ENCODE measurements around the gene PPP6R1. TPM values are rescaled to one million over a fixed set of nuclear protein-coding genes. Genes with fewer than 3 reads are reported as not detected.

The PPP6R1 gene
- total and polyA plus RNA-seq, 2 donors = 36.0 to 48.5 TPM

DNA sequence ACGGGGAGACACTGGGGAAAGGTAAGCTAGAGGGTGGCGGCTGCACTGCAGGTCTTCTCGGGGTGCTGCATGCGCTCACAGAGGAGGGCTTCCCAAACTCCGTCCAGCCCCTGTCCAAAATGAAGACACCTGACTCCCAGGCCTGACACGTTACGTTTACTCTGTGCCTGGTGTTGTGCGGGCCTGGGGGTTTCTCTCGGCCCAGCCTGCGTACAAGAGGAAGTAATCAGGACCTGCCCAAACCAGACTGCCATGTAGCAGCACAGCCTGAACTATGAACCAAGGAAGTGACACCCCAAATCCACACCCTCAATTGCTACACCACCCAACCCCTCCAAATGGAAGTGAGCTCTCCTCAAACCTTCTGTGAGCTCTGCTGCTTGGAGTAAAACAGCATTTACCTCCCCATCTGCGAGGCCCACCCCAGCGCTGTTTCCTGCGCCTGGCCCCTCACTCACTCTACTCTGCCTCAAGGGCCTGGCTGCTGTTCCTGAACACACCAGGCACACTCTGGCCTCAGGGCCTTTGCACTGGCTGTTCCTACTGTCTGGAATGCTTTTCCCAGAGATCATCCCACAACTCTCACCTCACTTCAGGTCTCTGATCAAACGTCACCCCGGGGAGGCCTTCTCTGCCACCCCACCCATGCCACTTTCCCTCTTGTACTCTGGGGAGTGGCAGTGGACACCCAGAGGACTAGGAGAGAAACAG, 18.1 kb upstream of the PPP6R1 start:
- WGBS = 93% methylated on average over 15 of the region's 15 CpGs
- DNase-seq (ENCODE audit: low read depth in 6 of 9, low spot score in 9 of 9) = no peak
- H3K9me3 ChIP-seq (ENCODE audit: control insufficient read depth in 2 of 2, insufficient read depth in 1 of 2, low read length in 1 of 2) = no peaks in the 10 kb centered on the region
- H3K36me3 ChIP-seq (ENCODE audit: control insufficient read depth in 2 of 2, insufficient read depth in 2 of 2, low read length in 1 of 2) = peaks cover 16 to 36% of the 10 kb centered on the region in 2 donors
- H3K4me1 ChIP-seq (ENCODE audit: control insufficient read depth in 2 of 2, insufficient read depth in 2 of 2, low read length in 2 of 2) = peaks cover 7 to 16% of the 10 kb centered on the region in 2 donors
- H3K27ac ChIP-seq (ENCODE audit: low read depth in 1 of 2, low read length in 1 of 2) = peak overlapping the region; percentile 38 to 43
- H3K27me3 ChIP-seq (ENCODE audit: control insufficient read depth in 2 of 2, insufficient read depth in 1 of 2, low read length in 1 of 2) = no peaks in the 10 kb centered on the region
- H3K4me3 ChIP-seq (ENCODE audit: low read length in 2 of 2) = no peak overlapping the region

DNA sequence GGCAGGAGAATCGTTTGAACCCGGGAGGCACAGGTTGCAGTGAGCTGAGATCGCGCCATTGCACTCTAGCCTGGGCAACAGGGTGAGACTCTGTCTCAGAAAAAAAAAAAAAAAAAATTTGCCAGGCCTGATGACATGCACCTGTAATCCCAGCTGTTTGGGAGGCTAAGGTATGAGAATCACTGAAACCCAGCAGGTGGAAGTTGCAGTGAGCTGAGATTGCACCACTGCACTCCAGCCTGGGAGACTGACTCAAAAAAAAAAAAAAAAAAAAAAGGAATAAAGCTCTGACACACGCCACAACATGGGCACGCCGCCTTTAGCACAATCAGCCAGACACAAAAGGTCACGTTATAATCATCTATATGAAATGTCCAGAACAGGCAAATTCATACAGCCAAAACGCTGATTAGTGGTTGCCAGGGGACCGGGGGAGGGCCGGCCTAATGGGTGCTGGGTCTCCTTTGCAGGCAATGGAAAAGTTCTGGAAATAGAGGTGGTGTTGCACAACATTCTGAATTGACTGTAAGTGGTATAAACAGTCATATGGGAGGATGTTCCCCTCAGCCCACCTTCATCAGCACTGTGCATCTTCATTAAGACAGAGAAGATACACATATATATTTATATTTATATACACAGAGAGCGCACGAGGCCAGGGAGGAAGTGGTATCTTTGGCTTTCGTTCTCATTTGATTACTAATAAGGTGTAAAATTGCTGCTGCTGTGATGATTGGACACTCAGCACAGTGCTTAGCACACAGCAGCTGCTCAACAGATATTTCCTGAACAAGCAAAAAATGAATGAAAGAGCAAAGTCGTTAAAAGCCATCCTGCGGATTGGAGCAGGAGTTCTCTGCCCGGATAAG, 17.3 kb upstream of the PPP6R1 start:
- no peak for DNase-seq (ENCODE audit: low read depth in 6 of 9, low spot score in 9 of 9)
- Histone ChIP-seq H3K27me3 (ENCODE audit: control insufficient read depth in 2 of 2, insufficient read depth in 1 of 2, low read length in 1 of 2) (no peaks in the 10 kb centered on the region), H3K27ac (ENCODE audit: low read depth in 1 of 2, low read length in 1 of 2) (peak overlapping the region in 1 of 2 donors; percentile 43), H3K9me3 (ENCODE audit: control insufficient read depth in 2 of 2, insufficient read depth in 1 of 2, low read length in 1 of 2) (no peaks in the 10 kb centered on the region), H3K4me1 (ENCODE audit: control insufficient read depth in 2 of 2, insufficient read depth in 2 of 2, low read length in 2 of 2) (peaks cover 7 to 16% of the 10 kb centered on the region in 2 donors), H3K36me3 (ENCODE audit: control insufficient read depth in 2 of 2, insufficient read depth in 2 of 2, low read length in 1 of 2) (peaks cover 16 to 36% of the 10 kb centered on the region in 2 donors), H3K4me3 (ENCODE audit: low read length in 2 of 2) (no peak overlapping the region)
- 91% methylated on average over 17 of the region's 17 CpGs for WGBS

DNA sequence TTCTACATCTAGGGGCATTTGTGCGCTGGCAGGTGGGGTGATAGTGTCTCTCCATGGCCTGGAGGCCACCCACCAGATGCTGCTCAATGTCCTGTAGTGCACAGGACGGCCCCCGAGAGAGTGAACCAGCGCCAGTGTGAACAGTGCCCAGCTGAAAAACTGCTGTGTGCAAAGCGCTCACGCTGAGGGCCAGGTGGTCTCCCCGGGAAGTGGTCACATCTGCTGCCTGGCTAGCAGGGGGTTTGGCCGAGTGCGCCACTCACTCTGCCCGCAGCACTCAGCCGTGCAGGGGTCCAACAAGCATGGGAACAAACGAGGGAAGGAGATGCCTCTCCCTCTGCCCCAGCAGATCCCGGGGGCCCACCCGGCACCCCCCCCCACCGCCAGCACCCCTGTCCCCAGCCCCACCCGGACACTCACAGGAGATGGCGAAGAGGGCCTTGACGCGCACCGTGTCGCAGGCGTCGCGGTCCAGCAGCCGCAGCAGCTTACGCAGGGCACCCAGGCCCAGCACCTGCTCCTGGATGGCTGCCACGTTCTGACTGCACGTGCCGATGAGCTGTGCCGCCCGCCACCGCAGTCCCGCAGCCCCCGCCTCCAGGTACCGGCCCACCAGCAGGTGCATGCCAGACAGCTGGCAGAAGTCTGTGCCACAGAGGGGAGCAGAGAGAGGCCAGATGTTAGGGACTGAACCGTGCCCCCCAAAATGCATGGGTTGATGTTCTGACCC, 15.3 kb upstream of the PPP6R1 start:
- H3K4me3 ChIP-seq (ENCODE audit: low read length in 2 of 2) = no peak overlapping the region
- H3K36me3 ChIP-seq (ENCODE audit: control insufficient read depth in 2 of 2, insufficient read depth in 2 of 2, low read length in 1 of 2) = peaks cover 16 to 36% of the 10 kb centered on the region in 2 donors
- H3K9me3 ChIP-seq (ENCODE audit: control insufficient read depth in 2 of 2, insufficient read depth in 1 of 2, low read length in 1 of 2) = no peaks in the 10 kb centered on the region
- no peak overlapping the region for H3K27ac ChIP-seq (ENCODE audit: low read depth in 1 of 2, low read length in 1 of 2)
- 98% methylated on average over 36 of the region's 36 CpGs for WGBS
- no peak for DNase-seq (ENCODE audit: low read depth in 6 of 9, low spot score in 9 of 9)
- H3K27me3 ChIP-seq (ENCODE audit: control insufficient read depth in 2 of 2, insufficient read depth in 1 of 2, low read length in 1 of 2) = no peaks in the 10 kb centered on the region
- H3K4me1 ChIP-seq (ENCODE audit: control insufficient read depth in 2 of 2, insufficient read depth in 2 of 2, low read length in 2 of 2) = peaks cover 3 to 4% of the 10 kb centered on the region in 2 donors

DNA sequence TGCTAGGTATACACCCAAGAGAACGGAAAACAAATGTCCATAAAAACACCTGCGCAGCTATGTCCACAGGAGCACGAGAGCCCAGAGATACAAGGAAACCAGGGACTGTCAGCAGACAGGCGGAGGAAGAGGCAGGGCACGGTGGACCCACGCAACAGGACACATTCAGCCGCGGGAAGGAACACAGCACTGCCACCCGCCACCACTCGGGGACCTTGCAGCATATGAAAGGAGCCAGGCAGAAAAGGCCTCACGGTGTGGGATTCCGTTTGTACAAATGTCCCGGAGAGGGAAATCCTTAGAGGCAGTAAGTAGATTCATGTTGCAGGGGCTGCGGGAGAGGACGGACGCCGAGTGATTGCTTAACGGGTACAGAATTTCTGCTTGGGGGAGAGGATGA, 13.3 kb upstream of the PPP6R1 start:
- Histone ChIP-seq H3K27ac (ENCODE audit: low read depth in 1 of 2, low read length in 1 of 2) (no peak overlapping the region), H3K9me3 (ENCODE audit: control insufficient read depth in 2 of 2, insufficient read depth in 1 of 2, low read length in 1 of 2) (no peaks in the 10 kb centered on the region), H3K27me3 (ENCODE audit: control insufficient read depth in 2 of 2, insufficient read depth in 1 of 2, low read length in 1 of 2) (no peaks in the 10 kb centered on the region), H3K4me3 (ENCODE audit: low read length in 2 of 2) (no peak overlapping the region), H3K4me1 (ENCODE audit: control insufficient read depth in 2 of 2, insufficient read depth in 2 of 2, low read length in 2 of 2) (no peaks in the 10 kb centered on the region), H3K36me3 (ENCODE audit: control insufficient read depth in 2 of 2, insufficient read depth in 2 of 2, low read length in 1 of 2) (peaks cover 10 to 31% of the 10 kb centered on the region in 2 donors)
- DNase-seq (ENCODE audit: low read depth in 6 of 9, low spot score in 9 of 9) = no peak
- 98% methylated on average over 18 of the region's 18 CpGs for WGBS

DNA sequence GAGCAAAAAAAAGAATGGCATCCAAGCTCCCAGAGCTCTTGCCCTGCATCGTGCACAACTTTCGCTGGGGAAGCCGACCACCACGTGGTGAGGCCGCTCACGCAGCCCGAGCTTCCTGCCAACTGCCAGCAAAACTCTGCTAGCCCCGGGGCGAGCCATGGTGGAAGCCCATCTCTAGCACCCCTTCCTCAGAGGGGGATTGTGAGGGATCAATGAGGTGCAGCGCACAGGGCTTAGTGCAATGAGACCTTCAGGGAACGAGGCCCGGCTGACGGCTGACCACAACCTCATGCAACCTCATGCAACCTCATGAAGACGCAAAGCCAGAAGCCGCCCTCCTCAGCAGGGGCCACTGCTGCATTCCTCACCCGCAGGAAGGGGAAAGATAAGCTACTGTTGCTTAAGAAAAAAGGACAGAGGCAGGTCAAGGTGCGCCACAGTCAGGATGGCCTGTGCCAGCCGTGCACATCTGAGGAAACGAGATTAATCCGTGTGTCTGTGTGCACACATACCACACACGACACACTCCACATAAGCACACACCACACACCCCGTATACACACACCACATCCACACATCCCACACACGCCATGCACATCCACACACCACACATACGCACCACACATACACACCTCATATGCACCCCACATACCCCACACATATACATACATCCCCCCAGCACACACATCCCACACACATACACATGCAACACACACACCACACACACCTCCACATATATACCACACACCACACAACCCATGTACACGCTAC, 11.5 kb upstream of the PPP6R1 start:
- no peaks in the 10 kb centered on the region for H3K27me3 ChIP-seq (ENCODE audit: control insufficient read depth in 2 of 2, insufficient read depth in 1 of 2, low read length in 1 of 2)
- DNase-seq (ENCODE audit: low read depth in 6 of 9, low spot score in 9 of 9) = no peak
- no peak overlapping the region for H3K4me3 ChIP-seq (ENCODE audit: low read length in 2 of 2)
- no peaks in the 10 kb centered on the region for H3K4me1 ChIP-seq (ENCODE audit: control insufficient read depth in 2 of 2, insufficient read depth in 2 of 2, low read length in 2 of 2)
- 98% methylated on average over 25 of the region's 25 CpGs for WGBS
- H3K27ac ChIP-seq (ENCODE audit: low read depth in 1 of 2, low read length in 1 of 2) = no peak overlapping the region
- H3K9me3 ChIP-seq (ENCODE audit: control insufficient read depth in 2 of 2, insufficient read depth in 1 of 2, low read length in 1 of 2) = no peaks in the 10 kb centered on the region
- H3K36me3 ChIP-seq (ENCODE audit: control insufficient read depth in 2 of 2, insufficient read depth in 2 of 2, low read length in 1 of 2) = peaks cover 10 to 29% of the 10 kb centered on the region in 2 donors

DNA sequence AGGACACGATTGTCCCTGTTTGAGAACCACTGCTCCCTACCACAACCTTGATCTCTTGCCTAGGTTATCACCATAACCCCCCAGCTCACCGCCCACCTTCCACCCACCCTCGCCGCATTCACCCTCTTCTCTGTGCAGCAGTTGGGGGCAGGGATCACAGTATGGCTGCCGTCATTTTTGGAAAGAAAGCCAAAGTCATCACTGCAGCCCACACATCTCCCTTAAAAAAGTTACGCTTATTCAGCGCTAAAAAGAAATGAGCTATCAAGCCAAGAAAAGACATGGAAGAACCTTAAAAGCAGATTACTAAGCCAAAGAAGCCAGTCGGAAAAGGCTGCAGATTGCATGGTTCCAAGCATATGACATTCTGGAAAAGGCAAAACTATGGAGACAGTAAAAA, 10.5 kb upstream of the PPP6R1 start:
- H3K4me3 ChIP-seq (ENCODE audit: low read length in 2 of 2) = no peak overlapping the region
- no peaks in the 10 kb centered on the region for H3K27me3 ChIP-seq (ENCODE audit: control insufficient read depth in 2 of 2, insufficient read depth in 1 of 2, low read length in 1 of 2)
- no peak for DNase-seq (ENCODE audit: low read depth in 6 of 9, low spot score in 9 of 9)
- H3K4me1 ChIP-seq (ENCODE audit: control insufficient read depth in 2 of 2, insufficient read depth in 2 of 2, low read length in 2 of 2) = no peaks in the 10 kb centered on the region
- no peak overlapping the region for H3K27ac ChIP-seq (ENCODE audit: low read depth in 1 of 2, low read length in 1 of 2)
- 95% methylated on average over 8 of the region's 8 CpGs for WGBS
- H3K36me3 ChIP-seq (ENCODE audit: control insufficient read depth in 2 of 2, insufficient read depth in 2 of 2, low read length in 1 of 2) = peaks cover 5 to 26% of the 10 kb centered on the region in 2 donors
- H3K9me3 ChIP-seq (ENCODE audit: control insufficient read depth in 2 of 2, insufficient read depth in 1 of 2, low read length in 1 of 2) = no peaks in the 10 kb centered on the region

DNA sequence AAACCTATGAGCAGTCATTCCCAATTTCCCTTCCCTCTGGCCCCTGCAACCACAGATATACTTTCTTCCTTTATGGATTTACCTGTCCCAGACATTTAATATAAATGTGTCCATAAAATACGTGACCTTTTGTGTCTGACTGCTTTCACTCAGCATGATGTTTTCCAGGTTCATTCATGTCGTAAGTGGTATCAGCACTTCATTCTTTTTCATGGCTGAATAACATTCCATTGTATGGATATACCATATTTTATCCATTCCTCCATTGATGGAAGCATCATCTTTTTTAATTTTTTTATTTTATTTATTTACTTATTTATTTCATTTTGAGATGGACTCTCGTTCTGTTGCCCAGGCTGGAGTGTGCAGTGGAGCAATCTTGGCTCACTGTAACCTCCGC, 8.0 kb upstream of the PPP6R1 start:
- WGBS = 98% methylated on average over 4 of the region's 4 CpGs
- peaks cover 0 to 10% of the 10 kb centered on the region in 2 donors for H3K36me3 ChIP-seq (ENCODE audit: control insufficient read depth in 2 of 2, insufficient read depth in 2 of 2, low read length in 1 of 2)

DNA sequence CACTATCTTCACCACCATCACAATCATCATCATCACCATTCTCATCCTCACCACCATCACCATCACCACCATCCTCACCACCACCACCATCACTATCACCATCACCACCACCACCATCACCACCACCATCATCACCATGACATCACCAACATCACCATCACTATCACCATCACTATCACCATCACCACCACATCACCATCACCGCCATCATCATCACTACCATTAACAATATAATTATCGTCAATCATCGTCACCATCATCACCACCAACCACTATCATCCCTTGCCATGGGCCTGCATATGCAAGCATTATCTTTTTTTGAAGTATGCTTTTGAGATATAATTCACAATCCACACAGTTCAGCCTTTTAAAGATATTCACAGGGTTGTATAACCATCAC, 7.6 kb upstream of the PPP6R1 start:
- no peak overlapping the region for H3K4me3 ChIP-seq (ENCODE audit: low read length in 2 of 2)
- H3K4me1 ChIP-seq (ENCODE audit: control insufficient read depth in 2 of 2, insufficient read depth in 2 of 2, low read length in 2 of 2) = no peaks in the 10 kb centered on the region
- H3K27ac ChIP-seq (ENCODE audit: low read depth in 1 of 2, low read length in 1 of 2) = no peak overlapping the region
- DNase-seq (ENCODE audit: low read depth in 6 of 9, low spot score in 9 of 9) = no peak
- peaks cover 0 to 10% of the 10 kb centered on the region in 2 donors for H3K36me3 ChIP-seq (ENCODE audit: control insufficient read depth in 2 of 2, insufficient read depth in 2 of 2, low read length in 1 of 2)
- WGBS = 99% methylated on average over 3 of the region's 3 CpGs
- no peaks in the 10 kb centered on the region for H3K9me3 ChIP-seq (ENCODE audit: control insufficient read depth in 2 of 2, insufficient read depth in 1 of 2, low read length in 1 of 2)
- no peaks in the 10 kb centered on the region for H3K27me3 ChIP-seq (ENCODE audit: control insufficient read depth in 2 of 2, insufficient read depth in 1 of 2, low read length in 1 of 2)

More for the DNA sequence above, 8.0 kb upstream of the PPP6R1 start:
- Histone ChIP-seq H3K4me3 (ENCODE audit: low read length in 2 of 2) (no peak overlapping the region), H3K4me1 (ENCODE audit: control insufficient read depth in 2 of 2, insufficient read depth in 2 of 2, low read length in 2 of 2) (no peaks in the 10 kb centered on the region), H3K9me3 (ENCODE audit: control insufficient read depth in 2 of 2, insufficient read depth in 1 of 2, low read length in 1 of 2) (no peaks in the 10 kb centered on the region), H3K27ac (ENCODE audit: low read depth in 1 of 2, low read length in 1 of 2) (no peak overlapping the region), H3K27me3 (ENCODE audit: control insufficient read depth in 2 of 2, insufficient read depth in 1 of 2, low read length in 1 of 2) (no peaks in the 10 kb centered on the region)
- DNase-seq (ENCODE audit: low read depth in 6 of 9, low spot score in 9 of 9) = no peak

Measured in thymus (tissue), 11 donors.